ENCODE measurements around the gene NCKAP5. TPM values are rescaled to one million over a fixed set of nuclear protein-coding genes. Genes with fewer than 3 reads are reported as not detected.
A peak's percentile ranks its signal among the peaks of the same experiment; 100 is the strongest.

Gene NCKAP5
- total RNA-seq, 1 experiment from 2014 or later, result not detected

DNA sequence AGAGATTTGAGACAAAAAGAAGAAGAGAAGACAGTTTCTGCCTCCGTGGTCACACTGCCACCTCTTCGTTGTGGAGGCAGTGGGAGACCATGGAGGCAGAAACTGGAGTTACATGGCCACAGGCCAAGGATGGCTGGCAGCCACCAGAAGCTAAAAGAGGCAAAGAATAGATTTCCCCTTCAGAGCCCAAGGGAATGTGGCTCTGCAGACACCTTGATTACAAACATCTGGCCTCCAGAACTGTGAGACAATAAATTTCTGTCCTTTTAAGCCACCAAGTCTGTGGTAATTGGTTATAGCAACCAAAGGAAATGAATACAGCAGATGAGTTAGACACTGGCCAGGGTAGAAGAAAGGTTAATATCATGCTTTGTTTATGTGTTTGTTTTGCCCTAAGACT is 477.9 kb downstream of the NCKAP5 start:
- no peak for DNase-seq (ENCODE audit: low spot score)

DNA sequence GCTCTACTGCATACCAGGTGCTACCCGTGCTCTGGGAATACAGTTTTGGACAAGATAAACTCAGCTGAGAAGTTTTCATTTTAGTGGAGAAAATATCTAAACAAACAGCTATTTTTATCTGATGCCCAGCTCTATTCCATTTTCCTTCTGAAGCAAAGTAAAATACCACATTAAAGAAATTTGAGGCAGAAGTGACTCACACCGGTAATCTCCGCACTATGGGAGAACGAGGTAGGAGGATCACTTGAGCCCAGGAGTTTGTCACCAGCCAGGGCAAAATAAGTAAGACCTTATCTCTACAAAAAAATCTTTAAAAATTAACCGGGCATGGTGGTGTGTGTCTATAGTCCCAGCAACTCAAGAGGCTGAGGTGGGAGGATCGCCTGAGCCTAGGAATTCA is 482.1 kb downstream of the NCKAP5 start:
- DNase-seq (ENCODE audit: low spot score), result no peak

DNA sequence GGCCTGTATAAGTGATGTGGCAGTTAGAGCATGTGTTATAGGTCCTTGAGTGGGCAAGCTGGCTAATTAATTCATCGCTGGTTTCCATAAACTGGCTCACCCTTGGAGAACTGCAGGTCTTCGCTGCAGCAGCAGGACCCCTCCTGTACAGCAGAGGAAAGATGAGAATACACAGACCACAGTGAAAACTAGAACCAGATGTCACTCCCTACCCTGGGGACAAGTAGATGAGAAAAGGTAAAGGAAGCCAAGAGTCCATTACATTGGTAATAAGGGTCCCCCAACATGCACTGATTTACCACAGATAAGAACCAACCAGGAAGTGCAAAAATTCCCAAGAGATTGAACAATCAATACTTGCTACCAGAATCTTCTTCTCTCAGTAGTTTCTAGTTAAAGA is 482.6 kb downstream of the NCKAP5 start:
- no peak for DNase-seq (ENCODE audit: low spot score)

DNA sequence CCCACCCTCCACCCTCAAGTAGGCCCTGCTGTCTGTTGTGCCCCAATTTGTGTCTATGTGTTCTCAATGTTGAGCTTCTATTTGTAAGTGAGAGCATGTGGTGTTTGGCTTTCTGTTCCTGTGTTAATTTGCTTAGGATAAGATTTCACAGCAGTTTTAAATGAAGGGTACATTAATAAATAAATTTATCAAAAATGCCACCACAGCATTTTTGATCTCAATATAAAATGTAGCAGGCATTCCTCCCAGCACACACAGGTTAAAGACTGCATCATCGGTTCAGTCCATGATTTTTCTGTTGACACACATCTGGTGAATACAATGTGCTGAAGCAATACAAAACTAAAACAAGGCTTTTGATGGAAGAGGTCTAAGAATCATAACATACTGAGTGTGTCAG is 486.2 kb downstream of the NCKAP5 start:
- no peak for DNase-seq (ENCODE audit: low spot score)

DNA sequence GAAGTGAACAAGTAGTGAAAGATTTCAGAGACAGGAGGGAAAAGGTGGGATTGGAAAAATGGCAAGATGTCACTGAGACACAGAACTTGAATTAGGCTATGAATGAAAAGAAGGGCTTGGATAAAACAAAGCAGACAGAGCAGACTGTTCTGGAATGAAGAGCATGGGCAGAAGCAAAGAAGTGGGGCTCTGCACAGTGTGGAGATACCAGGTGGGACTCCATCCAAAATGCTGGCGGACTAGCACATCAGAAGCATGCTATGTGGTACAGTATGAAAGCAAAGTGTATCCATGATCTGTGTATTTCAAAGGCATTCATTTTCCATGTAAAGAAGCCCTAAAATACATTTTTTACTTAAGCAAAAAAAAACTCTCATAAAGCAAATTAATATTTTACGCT is 487.4 kb downstream of the NCKAP5 start:
- DNase-seq (ENCODE audit: low spot score), result no peak

DNA sequence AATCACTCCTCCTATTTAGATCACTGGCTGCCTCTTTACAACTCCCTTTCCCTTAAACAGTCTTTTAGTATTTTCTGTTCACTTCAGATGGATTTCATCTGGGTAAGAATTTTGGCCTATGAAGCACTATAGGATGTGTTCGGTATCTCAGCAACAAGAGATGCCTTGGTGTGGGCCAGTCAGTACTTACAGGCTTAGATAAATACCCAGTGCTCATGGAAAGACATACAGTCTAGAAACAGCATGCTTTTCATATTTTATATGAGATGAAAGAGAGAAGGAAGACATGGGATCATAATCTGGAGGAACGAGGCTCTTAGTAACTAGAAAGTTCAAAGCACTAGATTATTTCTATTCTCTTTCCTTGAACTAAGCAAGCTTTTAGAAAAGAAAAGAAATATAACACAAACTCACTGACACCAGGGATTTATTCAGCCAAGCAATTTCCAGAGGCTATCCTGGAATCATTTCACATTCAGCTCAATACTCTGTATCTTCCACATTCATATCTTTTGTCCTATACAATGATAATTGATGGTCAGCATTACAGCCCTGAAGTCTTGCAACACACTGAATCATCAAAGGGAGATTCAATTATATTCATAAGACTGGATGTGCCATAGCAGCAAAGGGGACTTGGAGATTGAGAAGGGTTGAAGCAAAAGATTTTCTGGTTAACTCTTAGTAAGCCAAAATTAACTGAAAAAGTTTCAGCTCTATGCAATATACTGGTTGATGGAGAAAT is 489.4 kb downstream of the NCKAP5 start:
- no peak for DNase-seq (ENCODE audit: low spot score)

DNA sequence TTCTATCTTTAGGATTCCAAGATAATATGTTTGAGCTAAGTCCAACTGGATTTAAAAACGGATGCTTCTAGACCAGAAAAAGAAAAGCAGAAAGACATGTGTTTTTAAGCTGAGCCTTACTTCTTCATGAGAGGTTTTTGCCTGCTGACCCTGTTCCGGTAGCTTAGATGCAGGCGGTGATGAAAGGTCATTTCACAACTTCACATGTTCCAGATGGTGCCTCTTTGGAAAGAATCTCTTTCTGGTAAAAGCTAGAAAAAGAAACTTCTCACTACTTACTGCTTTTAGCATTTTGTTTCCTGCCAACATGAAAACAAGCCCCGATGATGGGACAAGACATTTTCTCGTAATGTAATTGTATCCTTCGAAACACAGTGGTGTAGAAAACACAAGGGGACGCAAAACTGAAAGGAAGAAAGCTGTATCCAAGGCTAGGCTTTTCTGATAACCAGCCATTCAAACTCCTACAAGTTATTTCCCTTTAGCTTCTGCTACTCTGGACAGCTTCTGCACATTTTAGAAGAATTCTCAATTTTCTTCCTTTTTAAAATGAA is 490.9 kb downstream of the NCKAP5 start:
- DNase-seq (ENCODE audit: low spot score), result no peak

DNA sequence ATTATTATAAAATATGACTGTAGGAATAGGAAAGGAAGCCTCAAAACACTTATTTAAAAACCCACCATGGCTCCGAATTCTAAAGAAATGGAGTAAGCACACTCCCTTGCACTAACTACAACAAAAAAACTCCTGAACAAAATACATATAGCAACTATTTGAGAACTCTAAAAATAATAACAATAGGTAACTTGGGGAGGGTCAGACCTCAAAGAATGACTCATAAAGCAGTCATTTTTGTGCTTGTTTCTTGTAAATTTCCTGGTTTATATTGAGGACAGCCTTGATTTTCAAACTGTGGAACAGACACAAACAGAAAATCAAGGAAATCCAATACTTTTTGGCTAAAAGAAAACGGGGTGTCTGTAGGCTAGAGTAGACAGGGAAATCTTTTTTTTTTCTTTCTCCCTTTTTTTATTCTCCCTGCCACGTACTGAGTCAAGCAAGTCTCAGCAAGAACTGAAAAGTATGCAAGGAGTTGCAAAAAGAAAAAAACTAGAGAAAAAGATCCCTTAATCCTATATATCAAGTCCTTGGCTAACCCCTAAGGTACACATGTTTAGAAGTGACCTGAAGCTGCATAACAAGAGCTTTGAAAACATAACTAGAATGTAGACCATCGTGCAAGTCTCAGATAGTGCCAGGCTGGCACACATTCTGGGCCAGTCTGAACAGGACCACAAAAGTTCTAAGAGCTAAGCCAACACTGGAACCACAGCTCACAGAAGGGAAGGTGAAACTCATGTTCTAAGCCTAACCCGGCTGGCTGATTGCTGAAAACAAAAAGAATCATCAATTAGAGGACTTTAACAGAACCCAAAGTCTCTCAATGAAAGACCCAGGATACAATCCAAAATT is 495.2 kb downstream of the NCKAP5 start:
- no peak for DNase-seq (ENCODE audit: low spot score)

DNA sequence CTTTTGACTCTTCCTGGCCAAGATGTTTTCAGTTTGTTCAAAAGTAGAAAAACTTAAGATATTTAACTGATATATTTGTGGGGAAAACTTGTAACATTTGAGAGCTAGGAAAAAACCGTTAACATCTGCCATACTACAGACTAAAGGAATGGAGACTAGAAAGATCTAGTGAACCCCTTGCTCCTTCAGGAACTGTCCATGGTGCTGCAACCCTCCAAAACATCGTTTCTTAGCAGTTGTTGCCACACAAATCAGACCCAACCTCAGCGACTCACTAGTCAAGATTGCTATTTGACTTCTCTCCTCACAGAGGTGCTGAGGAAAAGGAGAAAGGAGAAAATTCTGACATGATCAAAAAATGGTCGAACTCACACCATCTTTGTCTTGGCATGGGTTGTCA is 504.5 kb downstream of the NCKAP5 start:
- DNase-seq (ENCODE audit: low spot score), result peak; percentile 18

DNA sequence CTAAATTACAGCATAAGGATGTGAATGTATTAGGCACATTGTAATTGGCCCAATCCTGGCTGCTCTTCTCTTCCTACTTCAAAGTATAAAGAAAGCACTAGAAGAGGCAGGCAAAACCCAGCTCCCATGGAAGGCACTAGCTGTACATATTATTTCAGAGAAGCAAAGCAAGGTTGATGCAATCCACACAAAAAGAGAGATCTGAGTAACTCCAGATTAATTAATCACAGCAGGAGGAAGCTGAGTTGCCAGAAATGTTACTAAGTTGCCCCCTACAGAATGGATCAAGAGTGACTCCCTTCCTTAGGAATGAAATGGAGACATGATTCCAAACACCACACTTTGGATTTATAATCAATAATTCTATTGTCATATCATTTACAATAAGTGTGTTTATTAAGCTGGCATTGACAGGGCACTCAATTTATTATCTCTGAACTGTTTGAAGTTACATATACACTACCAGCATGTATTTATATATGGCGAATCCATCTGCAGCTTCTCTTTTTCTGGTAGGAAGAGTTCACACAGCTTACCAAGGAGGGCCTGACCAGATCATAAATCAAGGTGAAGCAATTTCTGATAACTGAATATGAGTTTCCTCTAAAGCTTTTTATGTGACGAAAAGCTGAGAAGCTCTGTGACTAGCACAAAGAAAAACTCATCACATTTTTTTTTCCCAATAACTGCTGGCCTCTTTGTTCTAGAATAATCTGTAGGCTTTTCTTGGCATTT is 505.2 kb downstream of the NCKAP5 start:
- DNase-seq (ENCODE audit: low spot score), result no peak

DNA sequence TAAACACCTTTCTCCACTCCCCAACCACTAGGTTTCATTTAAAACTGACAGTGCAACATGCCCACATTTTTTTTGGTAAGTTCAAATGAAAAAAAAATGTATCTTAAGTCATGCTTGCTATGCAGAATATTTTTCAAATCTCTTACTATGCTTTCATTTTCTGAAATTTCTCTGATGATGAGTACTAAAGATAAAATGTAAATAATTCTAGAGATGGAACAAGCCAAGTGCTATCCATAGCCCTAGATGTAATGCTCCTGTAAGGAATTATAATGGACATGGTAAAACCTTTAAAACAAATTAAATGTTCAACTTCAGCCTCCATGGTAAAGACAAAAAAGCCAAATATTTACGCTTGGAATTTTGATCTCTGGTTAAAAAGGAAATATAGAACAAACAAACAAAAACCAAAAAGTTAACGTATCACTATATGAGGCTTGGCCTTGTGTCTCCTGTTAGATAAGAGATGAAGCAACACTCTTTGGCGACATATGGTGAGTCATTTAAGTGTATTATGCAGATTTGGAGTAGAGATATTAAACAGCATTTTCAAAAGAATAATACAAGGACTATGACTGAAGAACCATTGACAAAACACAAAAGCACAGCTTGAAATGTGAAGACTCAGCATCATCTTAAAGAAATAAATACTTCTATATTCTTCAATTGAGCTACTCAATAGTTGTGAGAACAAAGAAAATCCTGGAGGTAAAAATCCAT is 506.2 kb downstream of the NCKAP5 start:
- no peak for DNase-seq (ENCODE audit: low spot score)

DNA sequence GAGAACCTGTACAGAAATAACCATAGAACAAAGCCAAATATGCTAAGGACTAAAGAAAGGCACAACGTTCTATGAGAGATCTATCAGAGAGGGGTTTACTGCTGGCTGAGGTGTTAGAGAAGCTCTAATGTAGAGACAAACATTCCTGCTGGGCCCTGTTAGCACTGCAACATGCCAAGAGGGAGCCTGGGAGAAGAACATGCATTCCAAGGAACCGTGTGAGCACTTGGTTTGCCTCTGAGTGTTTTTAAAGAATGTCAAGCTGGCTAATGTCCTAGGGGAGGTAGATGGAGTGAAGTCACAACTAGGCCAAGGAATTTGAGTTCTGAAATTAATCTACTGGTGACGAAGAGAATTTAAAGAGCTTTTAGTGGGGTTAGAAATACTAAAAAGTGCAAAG is 514.0 kb downstream of the NCKAP5 start:
- DNase-seq (ENCODE audit: low spot score), result no peak

DNA sequence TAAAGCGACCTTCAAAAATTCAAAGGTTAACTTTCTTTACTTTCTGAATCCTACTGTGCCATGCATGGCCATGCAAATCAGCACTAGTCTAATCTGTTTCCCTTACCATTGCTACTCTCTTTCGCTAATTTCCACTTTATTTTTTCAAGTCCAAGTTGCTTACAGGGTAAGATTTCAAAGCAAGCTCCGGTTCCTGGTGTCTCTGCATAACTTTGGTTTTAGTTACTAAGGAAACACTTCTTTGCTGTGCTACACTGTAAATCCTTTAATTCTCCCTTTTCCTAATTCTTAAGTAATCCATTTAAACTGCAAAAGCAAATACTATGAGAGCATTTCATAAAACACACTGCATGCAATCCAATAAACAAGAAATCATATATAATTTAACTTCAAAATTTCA is 514.7 kb downstream of the NCKAP5 start:
- DNase-seq (ENCODE audit: low spot score), result no peak

DNA sequence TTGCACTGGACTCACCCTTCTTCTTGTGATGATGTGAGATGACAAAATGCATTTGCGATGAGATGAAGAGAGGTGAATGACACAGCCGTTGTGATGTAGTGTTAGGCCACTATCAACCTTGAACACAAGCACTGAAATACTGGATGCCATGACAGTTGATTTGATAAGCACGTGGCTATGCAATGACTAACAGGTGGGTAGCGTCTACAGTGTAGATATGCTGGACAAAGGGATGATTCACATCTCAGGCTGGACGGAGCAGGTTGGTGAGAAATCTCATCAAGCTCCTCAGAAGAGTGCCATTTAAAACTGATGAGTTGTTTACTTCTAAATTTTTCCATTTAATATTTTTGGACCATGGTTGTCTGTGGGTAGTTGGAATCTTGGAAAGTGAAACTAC is 522.5 kb downstream of the NCKAP5 start:
- no peak for DNase-seq (ENCODE audit: low spot score)

DNA sequence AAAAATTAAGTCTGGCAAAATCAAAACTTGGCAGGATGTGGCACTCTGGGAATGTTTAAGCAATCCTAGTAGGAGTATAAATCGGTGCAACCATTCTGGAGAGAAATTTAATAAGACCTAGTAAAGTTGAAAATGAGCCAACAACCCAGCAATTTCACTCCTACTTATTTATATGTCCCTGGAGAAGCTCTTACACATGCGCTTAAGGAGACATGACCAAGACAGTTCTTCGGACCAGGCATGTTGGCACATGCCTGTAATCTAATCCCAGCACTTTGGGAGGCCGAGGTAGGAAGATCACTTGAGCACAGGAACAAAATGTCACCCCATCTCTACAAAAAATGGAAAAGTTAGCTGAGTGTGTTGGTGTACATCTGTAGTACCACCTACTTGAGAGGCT is 523.7 kb downstream of the NCKAP5 start:
- DNase-seq (ENCODE audit: low spot score), result no peak

DNA sequence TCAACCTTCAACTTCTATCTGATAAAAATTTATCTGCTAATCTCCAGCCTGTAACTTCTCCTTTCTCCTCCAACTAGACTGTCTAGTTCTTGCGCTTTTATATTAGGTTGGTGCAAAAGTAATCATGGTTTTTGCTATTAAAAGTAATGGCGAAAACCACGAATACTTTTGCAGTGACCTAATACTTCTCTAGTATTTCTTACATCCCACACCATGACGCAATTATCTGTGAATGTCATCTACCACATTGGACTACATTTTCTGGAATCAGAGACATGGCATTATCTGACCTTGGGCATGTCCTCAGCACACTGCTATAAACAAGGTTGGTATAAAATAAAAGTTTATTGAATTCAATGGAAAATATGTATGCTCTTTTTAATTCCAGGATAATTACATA is 528.1 kb downstream of the NCKAP5 start:
- no peak for DNase-seq (ENCODE audit: low spot score)

DNA sequence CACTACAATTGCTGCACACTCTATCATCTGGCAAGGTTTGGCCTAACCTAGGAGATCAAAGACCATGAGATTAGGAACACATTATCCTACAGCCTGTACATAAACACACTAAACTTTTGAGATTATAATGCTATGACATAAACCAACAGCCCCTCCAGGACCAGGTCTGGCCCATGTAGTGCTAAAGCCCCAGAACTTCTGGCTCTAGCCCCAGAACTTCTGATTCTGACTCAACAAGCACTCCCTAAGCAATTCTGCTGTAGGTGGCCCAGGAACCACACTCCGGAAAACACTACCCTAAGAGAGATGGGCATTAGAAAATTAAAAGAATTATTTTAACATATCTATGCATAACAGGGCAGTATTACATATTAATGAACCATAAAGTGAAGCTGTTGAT is 528.7 kb downstream of the NCKAP5 start:
- no peak for DNase-seq (ENCODE audit: low spot score)

DNA sequence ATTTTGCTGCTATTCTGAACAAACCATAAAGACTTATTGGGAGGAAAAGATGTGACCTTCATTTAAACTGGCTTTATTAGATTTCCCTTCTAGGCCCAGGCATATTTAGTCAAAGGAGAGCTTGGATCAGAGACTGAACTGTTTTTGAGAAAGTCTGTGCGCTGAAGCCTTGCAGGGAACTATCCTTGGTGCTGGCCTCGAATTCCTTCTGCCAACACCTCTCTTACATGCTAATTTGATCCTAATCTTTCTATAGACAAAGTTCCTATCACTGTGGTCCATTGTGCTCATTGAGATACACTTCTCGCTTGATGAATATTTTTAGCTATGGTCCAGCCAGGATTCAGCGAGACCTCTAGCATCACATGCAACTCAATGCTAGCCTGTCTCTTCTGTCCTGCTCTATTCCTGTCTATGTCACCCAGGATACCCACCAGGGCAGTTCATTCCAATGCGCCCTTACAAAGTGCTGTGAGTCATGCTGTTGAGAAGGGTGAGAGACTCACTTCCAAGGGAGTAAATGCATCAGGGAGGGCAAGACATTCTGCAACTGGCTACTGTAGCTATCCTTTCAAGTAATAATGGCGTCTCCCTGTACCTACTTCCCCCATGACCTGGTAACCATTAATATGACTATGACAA is 541.6 kb downstream of the NCKAP5 start:
- no peak for DNase-seq (ENCODE audit: low spot score)

DNA sequence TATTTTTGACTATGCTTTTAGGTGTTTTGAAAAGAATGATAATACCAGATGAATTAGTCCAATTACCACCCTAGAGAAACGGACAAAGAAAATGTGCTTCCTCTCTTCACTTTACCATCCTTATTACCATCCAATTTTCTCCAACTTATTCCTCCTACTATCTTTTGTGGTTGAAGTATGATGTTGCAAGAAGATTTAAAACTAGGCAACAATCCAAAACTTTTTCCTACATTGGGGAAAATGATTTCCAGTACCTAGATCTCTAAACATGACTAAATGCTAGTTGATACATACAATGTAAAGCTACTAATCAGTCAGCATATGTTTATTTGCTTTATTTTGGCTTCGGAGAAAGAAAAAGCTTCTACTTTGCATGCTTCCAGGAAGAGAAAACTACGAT is 543.3 kb downstream of the NCKAP5 start:
- no peak for DNase-seq (ENCODE audit: low spot score)

DNA sequence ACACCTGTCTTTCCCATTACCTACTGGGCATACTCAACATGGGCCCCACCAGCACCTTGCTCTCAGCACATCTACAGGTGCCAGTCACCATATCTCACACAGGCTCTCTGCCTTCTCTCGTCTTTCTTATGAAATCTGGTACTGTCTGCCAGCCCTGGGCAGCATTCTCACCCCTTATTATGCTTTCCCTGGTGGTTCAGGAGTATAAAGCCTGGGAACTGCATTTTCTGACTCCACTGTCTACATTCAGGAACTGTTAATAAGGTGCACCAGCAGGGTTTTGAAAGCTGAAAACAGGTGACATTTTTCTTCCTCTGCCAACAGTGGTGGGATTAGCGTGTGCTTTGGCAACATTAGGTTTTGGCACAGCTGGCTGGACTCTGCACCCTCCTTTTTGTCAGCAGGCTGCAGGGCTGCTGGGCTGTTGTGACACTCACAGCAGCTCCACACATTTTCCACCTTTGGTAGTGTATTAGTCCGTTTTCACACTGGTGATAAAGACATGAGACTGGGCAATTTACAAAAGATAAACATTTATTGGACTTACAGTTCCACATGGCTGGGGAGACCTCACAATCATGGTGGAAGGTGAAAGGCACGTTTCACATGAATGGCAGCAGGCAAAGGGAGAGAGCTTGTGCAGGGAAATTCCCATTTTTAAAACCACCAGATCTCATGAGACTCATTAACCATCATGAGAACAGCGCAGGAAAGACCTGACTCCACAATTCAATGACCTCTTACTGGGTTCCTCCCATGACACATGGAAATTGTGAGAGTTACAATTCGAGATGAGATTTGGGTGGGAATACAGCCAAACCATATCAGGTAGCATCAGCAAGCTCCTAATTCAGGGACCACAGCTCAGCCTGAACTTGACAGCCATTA is 555.2 kb downstream of the NCKAP5 start:
- no peak for DNase-seq (ENCODE audit: low spot score)
